Effector CD4-positive, alpha-beta T cell (primary cell): ENCODE results near the gene PRKCH.
A peak's percentile ranks its signal among the peaks of the same experiment; 100 is the strongest.
"Not testable (repeated sequence)": the region's sequence is repeated elsewhere in the genome, so short reads cannot be mapped to it uniquely, and the experiment has no call there.

ENCODE experiments used
- DNase-seq: peaks from one replicate; pipeline ENCODE4 v3.0.0-alpha.2; 2020

The PRKCH gene

DNA sequence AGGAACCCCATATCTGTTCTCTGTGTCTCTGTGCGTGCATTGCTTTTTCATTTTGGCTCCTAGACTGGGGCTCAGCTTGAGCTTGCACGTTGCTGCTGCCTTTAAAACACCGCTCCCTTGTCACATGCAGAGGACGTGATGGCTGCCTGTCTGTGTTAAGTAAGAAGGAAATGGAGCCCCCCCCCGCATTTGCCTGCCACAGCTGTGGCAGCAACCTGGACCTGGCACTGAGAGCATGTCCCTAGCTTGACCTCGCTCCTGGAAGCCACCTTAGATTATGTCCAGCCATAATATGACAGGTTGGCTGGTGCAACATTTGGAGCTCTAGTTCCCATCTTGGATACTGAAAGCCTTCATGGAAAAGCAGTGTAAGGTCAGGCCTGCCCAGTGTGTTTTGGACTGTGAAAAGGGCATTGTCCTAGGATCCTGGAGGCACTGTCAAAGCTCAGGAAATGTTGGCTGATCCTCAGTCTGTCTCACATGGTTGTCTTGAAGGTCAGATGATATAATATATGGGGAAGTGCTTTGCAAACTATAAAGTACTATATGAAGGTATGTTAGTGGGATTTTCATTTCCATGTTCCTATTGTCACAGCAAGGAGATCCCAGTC, 73.8 kb downstream of the PRKCH start:
- DNase-seq: no peak

DNA sequence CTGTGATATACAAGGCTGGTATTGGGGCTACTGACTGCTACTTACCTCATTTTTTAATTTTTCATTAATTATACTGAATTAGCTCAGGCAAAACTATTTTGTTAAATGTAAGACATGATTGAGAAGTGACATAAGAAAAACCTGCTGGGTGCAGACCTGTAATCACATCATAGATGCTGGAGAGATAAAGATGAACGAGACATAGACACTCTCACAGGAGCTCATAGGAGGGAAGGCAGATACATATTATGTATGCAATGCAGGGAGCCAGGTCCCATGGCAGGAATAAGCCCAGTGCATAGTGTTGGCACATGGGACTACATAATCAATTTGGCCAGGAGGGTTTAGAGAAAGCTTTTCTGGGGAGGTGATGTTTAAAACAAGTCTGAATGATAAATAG, 74.9 kb downstream of the PRKCH start:
- DNase-seq: no peak

DNA sequence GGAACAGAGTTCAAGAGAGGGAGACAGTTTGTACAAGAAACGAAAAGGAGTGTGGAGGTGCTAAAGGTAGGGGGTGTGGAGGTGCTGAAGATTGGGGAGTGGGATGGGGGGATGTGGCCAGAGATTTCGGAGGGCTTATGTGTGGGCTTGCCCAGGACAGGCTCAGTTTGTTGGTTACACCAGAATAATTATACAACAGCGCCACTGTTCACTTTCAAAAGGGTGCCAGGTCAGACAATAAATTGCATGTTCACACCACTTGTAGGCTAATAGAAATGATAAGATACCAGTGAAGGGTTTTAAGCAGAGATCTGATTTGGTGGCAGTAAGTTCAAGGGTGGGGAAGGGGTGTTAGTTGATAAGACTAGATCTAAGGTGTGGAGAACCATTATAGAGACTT, 75.3 kb downstream of the PRKCH start:
- no peak for DNase-seq

DNA sequence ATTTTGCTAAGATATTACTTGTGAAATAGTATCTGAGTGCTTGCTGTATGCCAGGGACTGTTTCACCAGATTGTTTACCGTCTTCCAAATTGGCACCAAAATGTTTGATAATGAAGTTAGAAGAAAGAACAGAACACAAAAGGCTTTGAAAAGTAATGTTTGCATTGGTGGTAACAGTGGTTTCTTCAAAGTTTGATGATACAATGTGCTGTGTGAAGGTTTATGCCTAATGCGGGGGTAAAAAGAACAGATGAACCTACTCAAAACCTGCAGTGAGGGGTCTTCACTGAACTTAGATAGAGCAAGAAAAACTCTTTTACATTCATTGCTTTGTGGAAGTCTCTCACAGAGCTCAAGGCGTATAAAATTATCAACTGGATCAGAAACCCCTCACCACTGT, 76.2 kb downstream of the PRKCH start:
- DNase-seq: no peak

DNA sequence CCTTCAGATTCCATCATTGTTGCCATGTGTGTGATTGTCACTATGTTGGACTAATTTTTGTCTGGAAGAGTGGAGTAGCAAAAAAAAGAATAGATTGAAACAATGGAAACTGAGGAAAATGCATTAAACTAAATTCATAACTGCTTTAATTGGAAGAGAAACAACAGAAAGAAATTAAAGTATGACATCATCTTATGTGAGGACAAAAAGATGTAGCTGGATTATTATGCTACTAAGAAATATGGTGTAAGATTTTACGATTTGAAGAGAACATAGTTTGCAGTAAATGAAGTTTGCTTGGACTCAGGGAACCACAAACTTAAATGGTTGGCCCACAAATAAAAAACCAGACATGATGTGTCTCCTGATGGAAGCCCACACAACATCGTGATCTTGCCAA, 76.8 kb downstream of the PRKCH start:
- DNase-seq: no peak

DNA sequence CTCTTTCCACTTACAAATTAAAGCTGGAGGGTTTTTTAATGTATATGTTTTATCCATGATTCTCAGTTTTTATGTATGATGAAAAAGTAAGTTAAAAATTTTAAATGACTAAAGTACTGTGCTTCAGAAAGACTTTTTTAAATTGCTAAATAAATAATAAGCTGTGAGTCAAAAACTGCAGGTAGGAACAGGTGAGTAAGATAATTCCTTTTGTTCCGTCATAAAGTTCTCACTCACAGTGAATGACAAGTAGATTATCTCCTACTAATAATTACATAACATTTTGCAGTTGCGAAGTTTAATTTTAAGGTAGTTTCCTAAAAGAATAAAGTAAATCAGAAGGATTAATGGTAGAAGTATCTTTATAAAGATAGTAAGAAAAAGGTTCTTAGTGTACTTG, 78.0 kb downstream of the PRKCH start:
- no peak for DNase-seq

DNA sequence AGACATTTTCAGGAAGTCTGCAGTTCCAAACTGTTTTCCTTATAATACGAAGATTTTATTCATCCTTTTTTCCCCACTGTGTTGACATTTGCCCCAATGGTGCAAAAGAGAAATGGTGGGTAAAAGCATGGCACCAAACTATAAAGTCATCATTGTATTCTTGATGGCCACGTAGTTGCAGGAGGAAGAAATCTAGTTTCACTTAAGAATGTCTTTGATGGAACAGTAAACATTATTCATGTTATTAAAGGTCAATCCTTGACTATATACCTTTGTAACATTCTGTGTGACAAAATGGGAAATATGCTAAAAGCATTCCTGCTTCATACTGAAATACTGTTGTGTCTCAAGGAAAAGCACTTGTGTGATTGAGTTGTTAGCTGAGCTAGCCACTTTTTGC, 80.1 kb downstream of the PRKCH start:
- DNase-seq: no peak

DNA sequence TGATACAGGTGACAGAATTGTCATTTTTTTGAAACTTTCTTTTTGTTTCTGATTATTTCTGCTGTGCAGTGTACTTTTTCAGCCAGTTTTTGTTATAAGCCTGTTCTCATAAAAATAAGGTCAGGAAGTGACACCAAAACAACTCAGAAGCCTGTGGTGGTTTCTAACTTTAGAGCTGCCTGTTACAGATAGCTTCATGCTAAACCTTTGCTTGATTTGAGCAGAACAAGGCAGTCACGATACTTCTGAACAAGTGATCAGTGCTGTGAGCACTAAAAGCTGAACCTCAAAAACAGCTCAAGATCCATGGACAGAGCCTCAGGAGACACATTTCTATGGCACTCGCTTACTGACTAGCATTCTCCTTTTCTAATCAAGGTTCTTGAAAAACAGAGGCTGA, 82.0 kb downstream of the PRKCH start:
- no peak for DNase-seq

DNA sequence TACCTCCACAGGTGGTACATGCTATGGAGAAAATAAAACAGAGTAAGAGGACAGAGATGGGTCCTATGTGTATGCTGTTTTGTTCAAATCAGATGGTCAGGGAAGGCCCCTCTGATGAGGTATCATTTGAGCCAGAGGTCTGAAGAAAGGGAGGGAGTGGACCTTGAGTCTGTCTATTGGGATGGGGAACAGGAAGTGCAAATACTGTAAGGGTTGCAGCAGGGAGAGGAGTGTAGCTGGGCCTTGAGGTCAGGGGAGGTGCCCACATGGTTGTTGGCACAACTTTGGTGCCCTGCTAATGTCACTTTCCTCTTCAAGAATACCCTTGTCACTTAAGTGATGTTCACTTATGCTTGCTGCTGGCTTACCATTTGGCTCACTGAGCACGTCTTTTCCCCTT, 83.3 kb downstream of the PRKCH start:
- no peak for DNase-seq

DNA sequence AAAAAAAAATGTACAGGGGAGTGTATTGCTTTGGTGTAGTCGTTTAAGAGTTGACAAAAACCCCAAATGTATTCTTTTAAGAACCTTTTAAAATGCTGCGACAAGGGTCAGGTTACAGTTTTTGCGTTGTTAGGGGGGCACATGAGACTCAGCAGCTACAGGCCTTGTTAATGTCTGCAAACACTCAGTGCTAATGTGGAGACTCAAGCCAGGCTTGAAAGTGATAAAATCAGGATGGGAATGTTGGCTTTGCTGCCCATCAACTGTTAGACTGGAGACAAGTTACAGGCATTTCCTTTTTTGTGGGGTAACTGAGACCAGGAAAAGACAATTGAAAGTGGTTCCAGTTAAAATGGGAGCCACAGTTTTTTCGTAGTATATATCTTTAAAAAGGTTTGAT, 84.8 kb downstream of the PRKCH start:
- DNase-seq: no peak

DNA sequence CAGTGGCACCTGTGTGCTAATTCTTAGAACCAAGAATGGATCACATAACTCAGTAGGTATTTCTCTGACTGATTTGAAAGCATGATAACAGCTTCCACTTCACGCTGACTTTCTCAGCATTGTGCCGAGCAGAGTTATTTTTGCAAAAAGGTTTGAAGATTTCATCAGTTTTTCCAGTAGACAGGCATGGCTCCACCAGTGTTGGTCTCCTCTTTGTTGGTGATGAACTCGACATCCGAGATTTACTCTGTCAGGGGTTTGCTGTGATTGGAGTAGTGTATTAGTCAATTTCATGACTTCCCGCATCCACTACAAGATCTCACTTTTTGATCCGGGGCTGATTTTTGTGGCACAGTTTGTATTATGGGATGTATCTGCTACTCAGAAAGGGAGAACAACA, 85.3 kb downstream of the PRKCH start:
- DNase-seq: no peak

DNA sequence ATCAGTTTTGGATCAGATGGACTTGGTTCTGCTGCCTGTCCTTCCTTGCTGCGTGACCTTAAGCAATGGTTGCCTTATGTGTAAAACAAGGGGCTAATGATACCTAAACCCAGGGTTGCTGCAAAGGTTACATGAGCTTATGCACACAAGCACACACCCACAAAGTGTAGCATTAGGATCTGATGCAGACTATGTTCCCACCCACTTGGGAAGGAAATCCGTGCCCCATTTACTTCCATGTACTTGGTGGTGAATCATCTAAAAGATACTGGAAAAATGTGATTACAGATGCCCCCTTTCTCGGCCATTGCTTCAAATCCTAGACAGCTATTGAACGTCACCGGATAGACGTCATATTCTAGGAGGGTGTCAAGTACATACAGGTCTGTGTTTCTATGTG, 87.1 kb downstream of the PRKCH start:
- DNase-seq: no peak

DNA sequence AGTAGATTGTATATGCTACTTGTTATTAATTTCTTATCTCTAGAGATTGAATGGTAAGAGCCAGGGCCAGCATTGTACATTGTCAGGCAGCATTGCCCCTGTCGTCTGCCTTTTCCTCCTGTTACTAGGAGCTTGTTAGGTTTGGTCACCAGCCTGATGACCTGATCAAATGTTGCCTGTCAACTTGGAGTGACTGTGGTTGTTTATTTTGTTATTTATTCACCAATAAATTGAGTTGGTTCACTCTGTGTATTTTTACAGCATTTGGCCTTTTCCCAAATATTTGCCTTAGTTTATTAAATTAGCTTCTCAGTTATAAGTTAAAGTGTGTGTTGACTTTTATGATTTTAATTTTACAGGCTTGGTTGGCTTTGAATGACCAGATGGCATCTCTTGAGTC, 88.4 kb downstream of the PRKCH start:
- DNase-seq: no peak

DNA sequence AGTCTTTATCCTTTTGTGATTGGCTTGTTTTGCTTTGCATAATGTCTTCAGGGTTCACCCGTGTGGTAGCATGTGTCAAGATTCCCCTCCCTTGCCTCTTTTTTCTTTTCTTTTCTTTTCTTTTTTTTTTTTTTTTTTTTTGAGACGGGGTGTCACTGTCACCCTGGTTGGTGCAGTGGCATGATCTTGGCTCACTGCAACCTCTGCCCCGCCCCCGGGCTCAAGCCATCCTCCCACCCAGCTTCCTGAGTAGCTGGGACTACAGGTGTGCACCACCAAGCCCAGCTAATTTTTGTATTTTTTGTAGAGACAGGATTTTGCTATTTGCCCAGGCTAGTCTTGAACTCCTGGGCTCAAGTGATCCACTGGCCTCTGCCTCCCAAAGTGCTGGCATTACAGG, 94.6 kb downstream of the PRKCH start:
- not testable (repeated sequence) for DNase-seq

DNA sequence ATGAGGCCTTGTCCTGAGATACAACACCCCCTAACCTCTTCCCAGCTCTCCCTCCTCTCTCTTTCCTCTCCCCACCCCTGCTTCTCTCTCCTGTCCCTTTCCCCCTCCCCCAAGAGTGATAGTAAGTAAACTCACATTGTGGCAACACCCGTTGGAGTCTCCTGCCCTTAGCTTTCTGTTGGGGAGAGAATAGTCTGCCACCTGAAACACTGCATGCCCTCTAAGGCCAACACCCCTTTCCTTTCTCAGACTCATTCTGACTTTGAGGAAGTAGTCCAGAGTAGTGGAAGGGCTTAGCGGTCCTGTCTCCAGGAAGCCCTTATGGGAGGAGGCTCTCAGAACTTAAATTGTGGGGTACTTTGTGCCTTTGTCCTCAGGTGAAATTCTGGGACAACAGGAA, 95.2 kb downstream of the PRKCH start:
- DNase-seq: no peak

DNA sequence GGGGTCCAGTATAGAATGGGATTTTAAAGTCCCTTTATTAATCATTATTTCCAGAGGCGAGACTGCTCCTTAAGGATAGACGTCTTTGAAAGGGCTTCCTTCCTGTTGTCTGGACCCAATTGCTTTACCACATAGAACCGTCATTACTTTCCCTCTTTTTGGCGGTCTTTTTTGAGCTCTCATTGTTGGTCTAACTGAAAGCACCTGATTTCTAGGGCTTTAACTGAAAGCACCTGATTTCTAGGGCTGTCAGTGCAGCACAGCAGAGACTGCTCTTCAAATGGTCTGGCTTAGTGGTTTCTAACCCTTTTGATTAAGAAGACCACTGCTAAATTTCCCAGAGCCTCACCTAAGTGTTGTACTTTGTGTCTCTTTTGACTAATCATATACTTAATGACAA, 95.8 kb downstream of the PRKCH start:
- DNase-seq: no peak

DNA sequence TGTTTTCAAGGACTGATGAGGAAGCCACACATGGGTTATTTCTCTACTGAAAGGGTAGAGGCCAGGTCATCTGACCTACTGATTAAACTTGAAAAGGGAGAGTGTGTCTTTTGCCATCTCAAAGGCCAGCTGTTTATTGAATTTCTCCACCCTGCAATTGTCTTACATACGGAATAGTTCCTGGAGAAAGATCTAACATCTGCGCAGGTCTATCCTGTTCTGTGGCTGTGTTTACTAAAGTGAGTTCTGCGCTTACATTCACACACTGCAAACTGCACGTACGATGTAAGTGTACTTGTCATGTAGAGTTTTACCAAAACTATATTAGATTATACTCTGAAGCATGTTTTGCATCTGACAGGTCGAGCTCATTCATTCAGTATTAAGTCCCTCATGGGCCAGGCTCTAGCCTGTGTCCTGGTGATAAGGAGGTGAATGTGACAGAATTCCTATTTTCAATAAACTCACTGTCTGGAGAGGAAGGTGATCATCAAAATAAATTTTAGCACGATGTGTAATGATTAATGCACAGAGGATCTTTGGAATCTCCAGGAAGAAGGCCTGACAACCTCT, 96.6 kb downstream of the PRKCH start:
- DNase-seq: no peak

DNA sequence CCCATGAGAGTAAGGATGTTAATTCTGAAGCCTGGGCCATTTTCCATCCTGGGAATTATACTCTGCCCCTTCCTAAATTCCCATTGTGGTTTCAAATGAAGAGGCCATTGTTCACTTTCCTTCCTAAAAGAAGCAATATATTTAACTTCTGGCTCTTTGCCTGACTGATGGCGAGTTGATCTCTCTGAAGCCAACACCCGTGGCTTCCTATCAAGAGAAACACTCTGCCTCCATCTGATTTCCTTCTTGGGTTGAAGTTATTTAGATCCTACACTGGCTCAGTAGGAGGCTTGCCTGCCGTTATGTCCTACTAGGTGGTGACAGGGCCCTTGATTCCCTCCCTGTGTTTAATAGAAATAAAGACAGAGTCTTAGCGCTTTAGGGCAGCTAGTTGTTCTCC, 97.4 kb downstream of the PRKCH start:
- no peak for DNase-seq

DNA sequence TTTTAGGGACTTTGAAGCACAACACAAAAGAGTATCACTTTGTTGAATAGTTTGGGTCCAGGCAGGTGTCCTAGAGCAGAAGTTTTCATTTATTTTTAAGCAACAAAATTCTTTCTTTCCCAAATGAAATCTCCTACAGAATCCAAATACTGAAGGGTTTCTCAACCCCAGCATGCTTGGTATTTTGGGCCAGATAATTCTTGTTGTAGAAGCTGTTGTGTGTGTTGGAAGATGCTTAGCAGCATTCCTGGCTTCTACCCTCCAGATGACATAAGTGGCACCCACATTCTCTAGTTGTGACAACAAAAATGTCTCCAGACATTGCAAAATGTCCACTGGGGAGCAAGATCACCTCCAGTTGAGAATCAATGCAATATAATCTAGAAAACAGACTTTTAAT, 97.8 kb downstream of the PRKCH start:
- DNase-seq: no peak

DNA sequence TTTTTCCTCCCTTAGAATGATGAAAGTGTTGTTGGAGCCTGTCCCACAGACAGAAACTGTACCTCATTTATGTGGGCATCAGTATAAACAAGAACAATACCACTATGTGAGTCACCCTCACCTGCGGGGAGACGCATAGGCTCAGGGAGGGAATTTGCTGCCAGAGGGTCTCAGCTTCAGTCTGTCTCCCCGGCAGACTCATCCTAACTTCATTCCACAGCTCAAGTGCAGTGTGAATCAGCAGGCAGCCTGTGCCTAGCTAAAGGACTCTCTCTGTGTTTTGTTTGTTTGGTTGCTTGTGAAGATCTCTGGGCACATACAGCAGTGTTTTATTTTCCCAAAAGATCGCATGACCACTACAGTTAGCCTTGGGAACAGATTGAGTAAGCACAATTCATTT, 98.9 kb downstream of the PRKCH start:
- peak; percentile 29 for DNase-seq

DNA sequence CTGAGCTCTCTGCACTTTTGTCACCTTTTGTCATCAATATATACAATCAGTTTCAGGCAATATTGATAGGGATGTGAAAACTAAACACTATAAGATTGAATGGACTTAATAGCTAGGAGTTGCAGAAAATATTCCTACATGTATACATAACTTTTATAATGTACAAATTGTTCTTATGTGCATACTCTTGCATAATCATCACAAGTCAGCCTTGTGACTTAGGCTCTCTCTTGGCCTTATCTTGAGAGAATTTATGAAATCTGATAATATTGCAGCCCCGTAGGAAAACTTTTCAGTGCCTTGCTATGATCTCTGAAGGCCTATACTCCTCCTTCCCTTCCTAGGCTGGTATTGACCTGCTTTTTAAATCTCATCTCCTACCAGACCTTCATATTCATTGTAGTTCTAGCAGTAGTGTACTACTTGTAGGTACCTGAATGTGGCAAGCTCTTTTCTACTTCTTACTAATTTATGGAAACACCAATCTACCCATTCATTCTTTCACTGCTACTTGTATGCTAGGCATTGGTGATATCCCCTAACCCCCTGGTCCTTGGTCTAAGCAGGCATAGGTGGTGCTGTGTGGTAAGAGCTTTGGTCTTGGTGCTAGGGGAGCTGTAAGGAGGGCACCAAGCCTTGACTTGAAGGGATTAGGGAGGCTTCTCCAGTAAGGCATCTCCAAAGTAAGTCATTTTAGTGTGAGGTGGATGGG, 100.0 kb downstream of the PRKCH start:
- DNase-seq: no peak

DNA sequence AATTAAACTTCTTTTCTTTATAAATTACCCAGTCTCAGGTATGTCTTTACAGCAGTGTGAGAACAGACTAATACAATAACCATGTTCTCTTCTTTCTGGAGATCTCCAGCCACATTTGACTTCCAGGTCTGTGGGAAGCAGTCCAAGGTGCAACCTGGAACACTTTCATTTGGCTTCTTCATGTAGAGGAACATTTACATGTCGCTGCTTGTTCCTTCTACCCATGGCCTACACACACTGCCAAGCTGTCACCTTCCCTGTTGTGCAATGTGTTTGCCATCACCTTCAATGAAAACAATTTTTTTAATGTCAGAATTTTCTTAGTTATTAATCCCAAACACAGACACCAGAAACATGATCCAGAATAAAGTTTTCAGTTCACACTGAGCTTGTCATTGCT, 104.7 kb downstream of the PRKCH start:
- no peak for DNase-seq

DNA sequence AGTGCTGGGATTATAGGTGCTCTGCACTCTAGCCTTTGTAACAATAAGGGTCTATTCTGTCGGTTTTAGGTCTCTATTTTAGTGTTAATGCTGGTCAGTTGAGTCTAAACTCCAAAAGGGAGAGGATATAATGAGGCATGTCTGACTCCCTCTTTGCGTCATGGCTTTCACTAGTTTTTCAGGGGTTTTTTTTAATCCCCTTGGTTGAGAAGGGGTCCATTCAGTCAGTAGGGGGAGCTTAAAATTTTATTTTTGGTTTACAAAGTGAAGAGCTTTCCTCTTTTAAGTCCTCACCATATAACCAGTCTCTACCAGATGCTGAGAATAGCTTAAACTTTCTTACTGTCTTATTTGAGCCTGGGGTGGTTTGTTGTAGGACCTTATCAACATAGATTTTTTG, 106.9 kb downstream of the PRKCH start:
- DNase-seq: no peak

DNA sequence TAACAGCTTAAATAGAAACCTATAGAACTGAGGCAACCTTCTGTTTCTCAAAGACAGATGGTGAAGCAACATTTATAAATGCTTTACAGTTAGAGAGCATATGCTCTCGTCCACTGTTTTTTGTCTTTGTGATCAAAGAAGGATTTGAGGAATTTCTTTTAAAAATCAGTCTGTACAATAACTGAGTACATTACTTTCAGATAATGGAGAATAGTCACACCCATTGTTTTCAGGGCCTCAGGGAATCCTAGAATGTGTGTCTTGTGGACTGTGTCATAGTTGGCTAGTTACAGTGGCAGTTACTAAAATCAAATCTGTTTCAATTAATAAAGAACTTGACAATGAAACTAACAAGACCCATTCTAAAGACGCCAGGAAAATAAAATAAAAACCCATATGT, 107.9 kb downstream of the PRKCH start:
- DNase-seq: no peak
